GM18858 (cell line): Measurements from ENCODE around the gene ZNF628.

Experiments
- ATAC-seq: cut with Tn5 transposase; IDR thresholded peaks from one replicate; pipeline ENCODE4 v1.9.1; 2021; ENCODE audit not compliant: unreplicated experiment

ZNF628 gene

DNA sequence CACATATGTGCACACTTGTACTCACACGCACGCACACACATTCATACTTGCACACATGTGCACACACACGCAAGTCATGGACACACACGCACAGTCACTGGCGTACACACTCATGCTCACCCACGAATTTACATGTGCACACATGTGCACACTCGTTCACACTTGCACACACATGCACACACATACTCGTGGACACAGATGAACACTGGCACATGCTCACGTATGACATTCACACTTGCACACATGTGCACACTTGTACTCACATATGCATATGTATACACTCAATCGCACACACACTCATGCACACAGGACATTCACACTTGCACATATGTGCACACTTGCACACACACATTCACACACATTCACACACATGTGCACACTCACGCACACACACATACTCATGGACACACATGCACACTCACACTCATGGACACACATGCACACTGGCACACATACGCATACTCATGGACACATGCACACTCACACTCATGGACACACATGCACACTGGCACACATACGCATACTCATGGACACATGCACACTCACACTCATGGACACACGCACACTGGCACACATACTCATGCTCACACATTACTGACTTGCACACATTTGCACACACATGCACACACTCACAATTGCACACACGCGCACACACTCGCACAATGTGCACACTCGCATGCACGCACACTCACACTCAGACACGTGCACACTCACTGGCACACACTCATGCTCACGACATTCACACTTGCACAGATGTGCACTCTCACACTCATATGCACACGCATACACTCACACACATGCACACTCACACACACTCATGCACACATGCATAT is 51.0 kb downstream of the ZNF628 start:
- no peak for ATAC-seq

DNA sequence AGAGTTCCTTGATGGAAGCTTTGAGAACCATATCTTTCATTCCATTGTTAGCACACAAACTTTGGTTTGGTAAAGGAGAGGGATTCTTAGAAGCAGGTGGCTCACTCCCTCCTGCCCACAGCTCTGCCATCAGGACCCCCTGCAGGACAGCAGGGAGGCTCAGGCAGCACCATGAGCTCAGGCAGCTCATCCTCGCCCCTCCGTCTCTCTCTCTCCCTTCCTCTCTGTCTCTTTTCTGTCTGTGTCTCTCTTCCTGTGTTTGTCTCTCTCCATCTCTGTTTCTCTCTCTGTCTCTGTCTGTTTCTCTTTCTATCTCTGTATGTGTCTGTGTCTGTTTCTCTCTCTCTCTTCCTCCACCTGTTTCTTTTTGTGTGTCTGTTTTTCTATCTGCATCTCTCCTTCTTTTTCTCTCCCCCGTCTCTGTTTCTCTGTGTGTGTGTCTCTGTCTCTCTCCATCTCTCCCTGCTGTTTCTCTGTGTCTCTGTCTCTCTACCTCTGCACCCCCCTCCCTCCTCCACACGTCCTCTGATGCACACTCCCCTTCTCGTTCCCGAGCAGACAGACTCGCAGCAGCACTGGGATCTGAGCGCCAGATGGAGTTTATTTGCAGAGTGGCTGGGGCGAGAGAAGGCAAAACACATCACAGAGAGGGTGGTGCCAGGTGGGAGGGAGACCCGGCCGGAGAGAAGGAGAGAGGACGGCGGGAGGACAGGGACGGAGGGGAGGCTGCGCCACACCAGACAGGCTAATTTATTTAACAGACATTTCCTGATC is 51.8 kb downstream of the ZNF628 start:
- ATAC-seq: no peak

DNA sequence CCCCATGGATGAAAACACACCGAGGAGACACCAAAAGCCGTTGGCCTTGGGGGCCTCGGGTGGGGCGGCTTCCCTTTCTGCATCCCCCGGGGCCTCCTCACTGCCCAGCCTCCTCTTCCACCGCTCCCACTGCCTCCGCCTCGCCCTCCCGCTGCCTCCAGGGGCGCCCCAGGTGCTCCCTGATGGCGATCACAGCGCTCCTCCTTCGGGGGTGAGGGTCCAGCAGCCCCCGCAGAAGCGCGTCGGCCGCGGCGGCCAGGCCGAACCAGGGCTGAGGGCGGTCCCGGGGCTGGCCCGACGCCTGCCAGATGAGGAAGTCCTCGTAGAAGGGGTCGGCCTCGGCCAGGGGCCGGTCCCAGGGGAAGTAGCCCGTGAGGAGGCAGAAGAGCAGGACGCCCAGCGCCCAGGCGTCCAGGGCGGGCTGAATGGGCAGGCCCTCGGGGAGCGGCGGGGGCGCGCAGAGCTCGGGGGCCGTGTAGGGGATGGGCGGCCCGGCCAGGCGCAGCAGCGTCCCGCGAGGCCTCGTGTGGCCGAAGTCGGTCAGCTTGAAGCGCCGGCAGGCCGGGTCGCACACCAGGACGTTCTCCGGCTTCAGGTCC is 53.3 kb downstream of the ZNF628 start:
- no peak for ATAC-seq

DNA sequence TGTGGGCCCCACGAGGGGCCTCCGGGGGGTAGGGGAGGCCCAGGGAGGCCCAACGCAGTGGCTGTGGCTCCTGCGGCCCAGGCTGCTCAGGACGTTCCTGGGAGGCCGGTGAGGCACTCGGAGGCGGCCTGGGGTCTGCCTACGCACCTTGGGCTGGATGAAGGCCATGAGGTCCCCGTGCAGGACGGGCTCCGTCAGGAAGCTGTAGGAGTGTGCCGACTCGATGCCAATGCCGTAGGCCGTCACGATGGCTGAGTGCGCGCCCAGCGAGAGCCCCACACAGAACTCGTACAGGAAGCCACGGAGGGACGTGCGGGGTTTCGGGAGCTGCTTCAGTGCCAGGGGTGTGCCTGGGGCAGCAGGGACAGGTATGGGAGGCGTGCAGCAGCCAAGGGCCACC is 54.6 kb downstream of the ZNF628 start:
- ATAC-seq: no peak
